ENCODE data around the gene ABCA12. TPM values are rescaled to one million over a fixed set of nuclear protein-coding genes. Genes with fewer than 3 reads are reported as not detected.

The ABCA12 gene
- total RNA-seq, 1 experiment from 2014 or later = 0.03 TPM

DNA sequence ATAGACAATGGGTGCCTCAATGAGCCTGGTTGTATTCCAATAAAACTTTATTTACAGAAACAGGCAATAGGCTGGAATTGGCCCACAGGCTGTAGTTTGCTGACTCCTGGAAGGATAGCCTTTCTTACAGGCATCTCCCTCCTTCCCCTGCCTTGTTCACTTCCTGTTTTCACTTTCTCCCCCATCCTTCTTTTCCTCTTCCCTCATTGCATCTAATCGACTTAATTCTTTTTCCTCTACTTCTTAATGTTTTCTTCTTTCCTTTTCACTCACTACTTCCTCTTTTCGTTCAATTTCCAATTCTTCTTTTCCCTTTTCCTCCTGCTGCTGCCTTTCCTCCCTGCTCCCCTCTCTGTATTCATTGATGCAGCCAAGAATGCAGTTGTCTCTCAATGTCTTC lies 70.0 kb downstream of the ABCA12 start:
- CTCF ChIA-PET = no interaction called here
- H3K36me3 ChIP-seq (ENCODE audit: control insufficient read depth, insufficient read depth, low read length) = no peaks in the 10 kb centered on the region
- H3K4me1 ChIP-seq (ENCODE audit: control insufficient read depth, insufficient read depth, low read length) = no peaks in the 10 kb centered on the region
- no peaks in the 10 kb centered on the region for H3K27me3 ChIP-seq (ENCODE audit: control insufficient read depth, insufficient read depth, low read length)
- no TSS peak for BruUV-seq (replicated peaks)
- ATAC-seq (no peak), DNase-seq (ENCODE audit: low read depth, low spot score) (no peak)
- H3K4me3 ChIP-seq (ENCODE audit: low read depth in 2 of 2, low read length in 2 of 2) = no peak overlapping the region
- POLR2A ChIA-PET = no interaction called here
- no peaks in the 10 kb centered on the region for H3K9me3 ChIP-seq (ENCODE audit: control insufficient read depth, insufficient read depth, low read depth, low read length)
- no peak for TF ChIP-seq TCF7L2 (IDR thresholded peaks at IDR 0.05; ENCODE audit: low read depth, low read length)
- TF ChIP-seq POLR2AphosphoS5 (IDR thresholded peaks at IDR 0.05; ENCODE audit: low read depth, low read length) = no peak
- TF ChIP-seq SIN3A (IDR thresholded peaks at IDR 0.05; ENCODE audit: borderline replicate concordance, insufficient read depth, low read depth, low read length) = no peak
- TF ChIP-seq CTCF (IDR thresholded peaks at IDR 0.05) = no peak
- TF ChIP-seq, protein P1, sequence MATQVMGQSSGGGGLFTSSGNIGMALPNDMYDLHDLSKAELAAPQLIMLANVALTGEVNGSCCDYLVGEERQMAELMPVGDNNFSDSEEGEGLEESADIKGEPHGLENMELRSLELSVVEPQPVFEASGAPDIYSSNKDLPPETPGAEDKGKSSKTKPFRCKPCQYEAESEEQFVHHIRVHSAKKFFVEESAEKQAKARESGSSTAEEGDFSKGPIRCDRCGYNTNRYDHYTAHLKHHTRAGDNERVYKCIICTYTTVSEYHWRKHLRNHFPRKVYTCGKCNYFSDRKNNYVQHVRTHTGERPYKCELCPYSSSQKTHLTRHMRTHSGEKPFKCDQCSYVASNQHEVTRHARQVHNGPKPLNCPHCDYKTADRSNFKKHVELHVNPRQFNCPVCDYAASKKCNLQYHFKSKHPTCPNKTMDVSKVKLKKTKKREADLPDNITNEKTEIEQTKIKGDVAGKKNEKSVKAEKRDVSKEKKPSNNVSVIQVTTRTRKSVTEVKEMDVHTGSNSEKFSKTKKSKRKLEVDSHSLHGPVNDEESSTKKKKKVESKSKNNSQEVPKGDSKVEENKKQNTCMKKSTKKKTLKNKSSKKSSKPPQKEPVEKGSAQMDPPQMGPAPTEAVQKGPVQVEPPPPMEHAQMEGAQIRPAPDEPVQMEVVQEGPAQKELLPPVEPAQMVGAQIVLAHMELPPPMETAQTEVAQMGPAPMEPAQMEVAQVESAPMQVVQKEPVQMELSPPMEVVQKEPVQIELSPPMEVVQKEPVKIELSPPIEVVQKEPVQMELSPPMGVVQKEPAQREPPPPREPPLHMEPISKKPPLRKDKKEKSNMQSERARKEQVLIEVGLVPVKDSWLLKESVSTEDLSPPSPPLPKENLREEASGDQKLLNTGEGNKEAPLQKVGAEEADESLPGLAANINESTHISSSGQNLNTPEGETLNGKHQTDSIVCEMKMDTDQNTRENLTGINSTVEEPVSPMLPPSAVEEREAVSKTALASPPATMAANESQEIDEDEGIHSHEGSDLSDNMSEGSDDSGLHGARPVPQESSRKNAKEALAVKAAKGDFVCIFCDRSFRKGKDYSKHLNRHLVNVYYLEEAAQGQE (IDR thresholded peaks at IDR 0.05; ENCODE audit: insufficient read depth in 1 of 2, low read depth in 2 of 2, low read length in 1 of 2) = no peak
- no peak overlapping the region for H3K27ac ChIP-seq (ENCODE audit: low read length)
- in situ Hi-C loops (cut with HindIII; ENCODE audit: low pct_unique_long_range_greater_than_20kb, low sequenced_read_pairs) (no loop called here), intact Hi-C loops (cut with micrococcal nuclease; ENCODE audit: unreplicated experiment) (no loop called here)

DNA sequence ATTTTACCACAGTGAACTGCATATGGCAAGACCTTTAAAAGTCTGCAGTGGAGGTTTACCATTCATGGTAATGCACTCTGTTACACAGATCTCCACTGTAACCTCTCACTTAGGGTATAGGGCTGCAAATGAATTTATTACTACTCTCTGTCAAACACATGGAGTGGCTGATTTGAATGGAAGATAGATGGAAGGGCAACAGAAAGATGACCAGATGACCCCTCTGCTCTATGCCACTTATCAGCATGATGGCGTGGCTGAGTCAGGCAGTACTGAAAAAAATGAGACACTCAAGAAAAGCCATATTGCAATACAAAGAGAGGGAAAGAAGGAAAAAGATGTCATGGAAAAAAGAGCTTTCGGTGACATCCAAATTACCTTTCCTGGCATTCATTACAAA lies 72.3 kb downstream of the ABCA12 start:
- no peaks in the 10 kb centered on the region for H3K36me3 ChIP-seq (ENCODE audit: control insufficient read depth, insufficient read depth, low read length)
- ChIA-PET CTCF (no interaction called here), POLR2A (no interaction called here)
- H3K27ac ChIP-seq (ENCODE audit: low read length) = no peak overlapping the region
- intact Hi-C loops (cut with micrococcal nuclease; ENCODE audit: unreplicated experiment) (no loop called here), in situ Hi-C loops (cut with HindIII; ENCODE audit: low pct_unique_long_range_greater_than_20kb, low sequenced_read_pairs) (no loop called here)
- no TSS peak for BruUV-seq (replicated peaks)
- ATAC-seq (no peak), DNase-seq (ENCODE audit: low read depth, low spot score) (no peak)
- H3K4me1 ChIP-seq (ENCODE audit: control insufficient read depth, insufficient read depth, low read length) = no peaks in the 10 kb centered on the region
- H3K27me3 ChIP-seq (ENCODE audit: control insufficient read depth, insufficient read depth, low read length) = no peaks in the 10 kb centered on the region
- no peaks in the 10 kb centered on the region for H3K9me3 ChIP-seq (ENCODE audit: control insufficient read depth, insufficient read depth, low read depth, low read length)
- TF ChIP-seq, protein P1 (IDR thresholded peaks at IDR 0.05; ENCODE audit: insufficient read depth in 1 of 2, low read depth in 2 of 2, low read length in 1 of 2) = no peak
- TF ChIP-seq POLR2AphosphoS5 (IDR thresholded peaks at IDR 0.05; ENCODE audit: low read depth, low read length) (no peak), CTCF (IDR thresholded peaks at IDR 0.05) (no peak), TCF7L2 (IDR thresholded peaks at IDR 0.05; ENCODE audit: low read depth, low read length) (no peak), SIN3A (IDR thresholded peaks at IDR 0.05; ENCODE audit: borderline replicate concordance, insufficient read depth, low read depth, low read length) (no peak)
- H3K4me3 ChIP-seq (ENCODE audit: low read depth in 2 of 2, low read length in 2 of 2) = no peak overlapping the region

Measured in Panc1 (cell line).